Osteoblast (primary cell): Measurements from ENCODE around the gene WIPF3. TPM values are rescaled to one million over a fixed set of nuclear protein-coding genes. Genes with fewer than 3 reads are reported as not detected.

Experiments
- DNase-seq: peaks from one replicate; pipeline ENCODE4 v3.0.0; 2011; ENCODE audit warnings: low spot score, mixed read lengths; ENCODE audit not compliant: insufficient read length; ENCODE audit errors: missing footprints
- H2AFZ ChIP-seq: 2 replicates; pipeline ENCODE4 v1.6.0; 2011; ENCODE audit warnings: mild to moderate bottlenecking, low read length
- H3K27ac ChIP-seq: 2 replicates; pipeline ENCODE4 v1.5.1; 2011; ENCODE audit warnings: mild to moderate bottlenecking, low read depth, low read length, moderate library complexity
- H3K27me3 ChIP-seq: 2 replicates; pipeline ENCODE4 v1.6.0; 2012; ENCODE audit warnings: mild to moderate bottlenecking, control low read depth, inconsistent platforms, low read length, moderate library complexity; ENCODE audit not compliant: insufficient read depth
- H3K36me3 ChIP-seq: 2 replicates; pipeline ENCODE4 v1.5.1; 2011; ENCODE audit warnings: mild to moderate bottlenecking, low read length, control low read depth, moderate library complexity; ENCODE audit not compliant: insufficient read depth
- H3K4me1 ChIP-seq: 2 replicates; pipeline ENCODE4 v1.5.1; 2011; ENCODE audit warnings: mild to moderate bottlenecking, low read length, control low read depth, moderate library complexity; ENCODE audit not compliant: insufficient read depth
- H3K4me2 ChIP-seq: 2 replicates; pipeline ENCODE4 v1.6.0; 2011; ENCODE audit warnings: mild to moderate bottlenecking, low read length; ENCODE audit not compliant: insufficient read depth
- H3K4me3 ChIP-seq: fragments of 200-600 bp; sonication (generic); 3 replicates; pipeline ENCODE4 v1.5.1; 2012; ENCODE audit warnings: mild to moderate bottlenecking, low read length, inconsistent platforms; ENCODE audit not compliant: insufficient read depth
- H3K79me2 ChIP-seq: 2 replicates; pipeline ENCODE4 v1.6.0; 2012; ENCODE audit warnings: mild to moderate bottlenecking, low read length, control low read depth, inconsistent platforms; ENCODE audit not compliant: insufficient read depth
- H3K9me3 ChIP-seq: 2 replicates; pipeline ENCODE4 v1.5.1; 2011; ENCODE audit warnings: low read depth, low read length, control low read depth
- H4K20me1 ChIP-seq: 2 replicates; pipeline ENCODE4 v1.6.0; 2012; ENCODE audit warnings: mild to moderate bottlenecking, low read length, control low read depth; ENCODE audit not compliant: insufficient read depth
- CTCF ChIP-seq: IDR thresholded peaks from 2 replicates; pipeline ENCODE4 v1.5.1; 2011; ENCODE audit warnings: mild to moderate bottlenecking, low read depth, low read length, moderate library complexity; ENCODE audit errors: extremely low read depth
- total RNA-seq: library from RNA; depleted of rRNA; stranded (reverse); fragments of >200 nt; gene quantifications from 2 replicates; pipeline ENCODE4 v1.2.3, GENCODE V29; 2012

The WIPF3 gene
- total RNA-seq, 1 donor = not detected

GRCh38 chr7:29833929-29834328 is 27.6 kb downstream of the WIPF3 start:
- no peak for DNase-seq
- no peak for TF ChIP-seq CTCF
- Histone ChIP-seq H3K27ac (no peak overlapping the region), H3K4me2 (no peak overlapping the region), H3K4me3 (no peak overlapping the region), H4K20me1 (no peaks in the 10 kb centered on the region), H3K36me3 (no peaks in the 10 kb centered on the region), H3K27me3 (no peaks in the 10 kb centered on the region), H3K79me2 (no peaks in the 10 kb centered on the region), H2AFZ (no peak overlapping the region), H3K9me3 (no peaks in the 10 kb centered on the region), H3K4me1 (no peaks in the 10 kb centered on the region)

GRCh38 chr7:29835718-29836117 is 29.4 kb downstream of the WIPF3 start:
- Histone ChIP-seq H4K20me1 (no peaks in the 10 kb centered on the region), H3K4me3 (no peak overlapping the region), H3K9me3 (no peaks in the 10 kb centered on the region), H3K4me1 (no peaks in the 10 kb centered on the region), H3K27ac (no peak overlapping the region), H2AFZ (no peak overlapping the region), H3K79me2 (no peaks in the 10 kb centered on the region), H3K36me3 (no peaks in the 10 kb centered on the region), H3K4me2 (no peak overlapping the region), H3K27me3 (no peaks in the 10 kb centered on the region)
- no peak for DNase-seq
- no peak for TF ChIP-seq CTCF

GRCh38 chr7:29839302-29839701 is 33.0 kb downstream of the WIPF3 start:
- no peaks in the 10 kb centered on the region for H3K36me3 ChIP-seq
- no peaks in the 10 kb centered on the region for H3K9me3 ChIP-seq
- peak overlapping the region; percentile 1 for H3K4me2 ChIP-seq
- peak; percentile 75 for DNase-seq
- peak overlapping the region; percentile 8 for H2AFZ ChIP-seq
- no peak overlapping the region for H3K27ac ChIP-seq
- H3K4me3 ChIP-seq = no peak overlapping the region
- TF ChIP-seq CTCF = no peak
- no peaks in the 10 kb centered on the region for H4K20me1 ChIP-seq
- H3K79me2 ChIP-seq = no peaks in the 10 kb centered on the region
- H3K27me3 ChIP-seq = peaks cover 24% of the 10 kb centered on the region
- H3K4me1 ChIP-seq = no peaks in the 10 kb centered on the region

- no peak for DNase-seq
- no peak overlapping the region for H3K4me2 ChIP-seq
- no peaks in the 10 kb centered on the region for H3K36me3 ChIP-seq
- no peaks in the 10 kb centered on the region for H3K4me1 ChIP-seq
- H3K27ac ChIP-seq = no peak overlapping the region
- H3K9me3 ChIP-seq = no peaks in the 10 kb centered on the region
- H3K27me3 ChIP-seq = peaks cover 24% of the 10 kb centered on the region
- H2AFZ ChIP-seq = no peak overlapping the region
- no peak for TF ChIP-seq CTCF
- no peaks in the 10 kb centered on the region for H4K20me1 ChIP-seq
- no peak overlapping the region for H3K4me3 ChIP-seq
- no peaks in the 10 kb centered on the region for H3K79me2 ChIP-seq
Observed at GRCh38 chr7:29839921-29840320, 33.6 kb downstream of the WIPF3 start.
